DMS153 treated with DMSO at 0.1 percent for 48 hours (cell line): ENCODE data around the gene TAGLN3.

ENCODE experiments used
- DNase-seq: peaks from one replicate; lab custom pipeline; 2025; ENCODE audit not compliant: unreplicated experiment; lab: John Stamatoyannopoulos, UW

Gene TAGLN3

DNA sequence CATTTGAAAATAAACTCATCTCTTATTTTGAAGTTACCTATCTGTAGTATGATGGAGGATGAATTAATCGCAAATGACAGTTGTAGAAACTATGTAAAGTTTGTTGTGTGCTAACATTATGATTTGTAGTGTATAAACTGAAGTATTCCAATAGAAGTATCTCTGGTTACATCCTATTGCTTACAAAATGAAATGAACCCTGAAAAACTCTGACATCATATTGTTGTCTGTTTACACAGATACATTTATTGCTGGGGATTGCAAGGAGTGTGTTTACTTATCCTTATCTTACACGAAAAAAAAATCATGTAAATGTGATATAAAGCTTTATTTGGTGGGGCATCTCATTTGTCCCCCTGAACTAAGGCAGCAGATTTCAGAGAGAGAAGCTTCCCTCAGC, 22.5 kb upstream of the TAGLN3 start:
- no peak for DNase-seq

DNA sequence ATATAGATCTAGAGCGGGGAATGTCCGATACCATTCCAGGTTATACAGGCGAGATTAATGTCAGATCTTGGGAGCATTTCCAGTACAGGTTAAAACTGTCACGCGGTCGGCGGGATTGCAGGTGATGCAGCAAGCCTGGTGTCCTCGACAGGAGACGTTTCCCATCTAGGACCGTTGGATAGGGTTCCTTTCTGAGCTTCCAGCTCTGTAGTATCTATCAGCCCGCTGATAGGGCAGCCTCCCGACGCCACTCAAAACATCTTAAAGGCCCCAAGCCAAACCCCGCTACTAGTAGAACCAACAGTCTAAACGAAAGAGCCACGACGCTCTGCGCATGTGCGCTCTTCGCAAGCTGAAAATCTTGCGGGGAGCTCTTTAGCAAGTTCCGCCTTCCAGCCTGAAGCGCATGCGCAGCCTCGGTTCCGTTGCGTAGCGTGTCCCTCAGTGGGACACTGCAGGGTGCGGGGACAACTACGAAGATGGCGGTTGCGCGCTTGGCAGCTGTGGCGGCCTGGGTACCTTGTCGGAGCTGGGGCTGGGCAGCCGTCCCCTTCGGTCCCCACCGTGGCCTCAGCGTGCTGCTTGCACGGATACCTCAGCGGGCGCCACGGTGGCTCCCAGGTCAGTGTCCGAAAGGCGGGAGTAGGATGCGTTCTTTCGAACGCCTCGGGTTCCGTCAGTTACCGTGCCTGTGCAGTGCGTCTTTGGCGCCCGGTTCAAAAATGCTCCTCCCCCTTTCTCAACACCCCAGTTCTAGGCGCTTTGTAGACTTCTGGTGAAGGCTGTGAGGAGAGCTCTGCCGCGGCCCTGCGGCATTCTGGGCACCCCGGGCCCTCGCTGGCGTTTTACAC, 19.9 kb upstream of the TAGLN3 start, which contains the start of gene ABHD10:
Gene ABHD10 (plus strand): TSS at position 444 of the 851 bp plus-strand sequence. CDS start 36 bp downstream, at position 480.
- DNase-seq, result peak; percentile 97

- DNase-seq, result no peak
Observed at GRCh38 chr3:111979434-111980038, 19.2 kb upstream of the TAGLN3 start.

GRCh38 chr3:111980716-111981456, 17.8 kb upstream of the TAGLN3 start:
- no peak for DNase-seq

- DNase-seq, result no peak
Observed at GRCh38 chr3:111981457-111981763, 17.3 kb upstream of the TAGLN3 start.

- no peak for DNase-seq
Observed at GRCh38 chr3:111984636-111985298, 14.0 kb upstream of the TAGLN3 start.

GRCh38 chr3:111986800-111987199, 11.9 kb upstream of the TAGLN3 start:
- DNase-seq, result no peak

DNA sequence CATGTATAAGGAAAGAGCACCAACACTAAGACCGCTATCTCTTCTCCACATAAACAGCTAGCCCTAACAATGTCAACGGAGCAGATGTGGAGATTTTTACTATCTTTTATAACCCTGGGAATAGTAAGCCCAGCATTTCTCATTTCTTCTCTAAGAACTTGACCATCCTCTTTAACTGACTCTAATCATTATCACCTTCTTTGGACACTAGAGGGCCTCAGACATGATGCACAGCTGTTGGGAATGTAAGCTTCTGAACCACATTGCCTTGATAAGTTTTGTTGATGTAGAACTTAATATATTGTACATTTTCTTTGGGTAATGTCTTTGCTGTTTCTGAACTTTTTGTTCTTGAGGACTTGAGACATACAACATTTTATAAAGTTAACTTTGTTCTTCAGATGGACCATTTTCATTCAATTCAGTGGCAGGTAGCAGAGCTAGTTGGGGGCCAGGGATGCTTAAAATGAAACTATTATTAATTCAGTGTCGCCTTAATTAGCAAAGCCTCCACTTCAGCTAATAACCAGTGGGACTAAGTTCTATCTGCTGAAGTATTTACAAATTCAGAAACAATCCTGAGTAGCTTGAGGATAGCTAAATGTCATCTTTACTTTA, 9.6 kb upstream of the TAGLN3 start:
- peak; percentile 83 for DNase-seq

DNA sequence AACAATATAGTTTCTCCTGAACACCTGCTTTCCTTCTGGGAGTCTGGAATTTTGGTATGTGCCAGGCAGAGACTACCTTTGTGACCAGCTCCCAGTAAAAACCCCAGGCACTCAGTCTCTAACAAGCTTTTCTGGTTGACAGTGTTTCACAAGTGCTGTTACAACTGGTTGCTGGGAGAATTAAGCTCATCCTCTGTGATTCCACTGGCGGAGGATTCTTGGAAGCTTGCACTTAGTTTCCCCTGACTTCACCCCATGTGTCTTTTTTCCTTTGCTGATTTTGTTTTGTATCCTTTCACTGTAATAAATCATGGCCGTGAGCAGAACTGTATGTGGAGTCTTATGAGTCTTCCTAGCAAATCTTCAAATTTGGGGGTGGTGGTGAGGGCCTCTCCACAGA, 5.7 kb upstream of the TAGLN3 start:
- no peak for DNase-seq

DNA sequence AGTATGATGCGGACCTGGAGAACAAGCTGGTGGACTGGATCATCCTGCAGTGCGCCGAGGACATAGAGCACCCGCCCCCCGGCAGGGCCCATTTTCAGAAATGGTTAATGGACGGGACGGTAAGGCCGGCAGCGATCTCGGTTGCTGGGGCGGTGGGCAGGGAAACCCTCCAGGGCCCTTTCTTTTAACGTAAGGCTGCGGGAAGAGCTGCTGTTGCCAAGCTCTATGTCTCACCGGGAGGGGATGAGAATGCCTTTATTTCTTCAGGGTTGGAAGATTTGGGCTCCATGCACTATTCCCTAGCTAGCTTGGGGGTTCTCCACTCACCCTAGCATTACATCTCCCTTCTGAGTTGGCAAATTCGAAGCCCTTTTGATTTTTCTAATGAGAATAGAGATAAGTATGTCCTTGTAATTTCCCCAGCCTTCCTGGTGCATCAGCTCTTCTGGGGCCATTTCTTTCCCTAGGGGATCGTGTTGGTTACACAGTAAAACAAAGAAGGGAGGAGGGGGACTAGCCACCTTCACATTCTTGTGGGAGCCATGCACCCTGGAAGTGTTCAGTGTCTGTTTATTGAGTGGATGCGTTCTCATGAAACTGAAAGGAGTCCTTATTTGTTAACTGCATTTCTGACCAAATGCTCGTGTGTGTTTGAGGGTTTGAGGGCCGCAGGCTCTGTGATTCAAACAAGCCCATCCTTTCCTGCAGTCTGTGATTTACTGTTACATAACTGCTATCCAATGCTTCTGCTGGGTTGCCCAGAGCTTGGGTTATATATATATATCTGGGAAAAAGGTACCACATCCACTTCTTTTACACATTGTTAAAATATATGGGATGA, 982 bp downstream of the TAGLN3 start:
- peak; percentile 26 for DNase-seq

- DNase-seq, result no peak
Observed at GRCh38 chr3:112000367-112000771, 1.6 kb downstream of the TAGLN3 start.

DNA sequence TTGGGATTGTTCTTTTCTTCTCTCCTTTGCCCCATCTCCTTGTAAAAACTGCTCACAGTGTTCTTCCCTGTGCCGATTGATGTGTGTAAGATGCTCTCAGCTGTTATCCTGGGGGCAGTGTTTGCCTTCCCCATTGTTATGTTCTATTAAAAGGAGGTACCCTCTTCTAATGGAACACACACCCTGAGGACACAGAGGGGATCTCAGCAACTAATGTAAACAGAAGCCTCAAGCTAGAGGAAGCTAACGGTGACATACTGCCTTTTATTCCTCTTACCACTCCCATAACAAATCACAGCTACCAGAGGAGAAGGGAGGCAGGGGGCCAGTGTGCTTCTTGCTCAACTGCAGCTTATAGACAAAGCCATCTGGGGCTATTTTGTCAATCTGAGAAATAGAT, 2.2 kb downstream of the TAGLN3 start:
- DNase-seq, result no peak

DNA sequence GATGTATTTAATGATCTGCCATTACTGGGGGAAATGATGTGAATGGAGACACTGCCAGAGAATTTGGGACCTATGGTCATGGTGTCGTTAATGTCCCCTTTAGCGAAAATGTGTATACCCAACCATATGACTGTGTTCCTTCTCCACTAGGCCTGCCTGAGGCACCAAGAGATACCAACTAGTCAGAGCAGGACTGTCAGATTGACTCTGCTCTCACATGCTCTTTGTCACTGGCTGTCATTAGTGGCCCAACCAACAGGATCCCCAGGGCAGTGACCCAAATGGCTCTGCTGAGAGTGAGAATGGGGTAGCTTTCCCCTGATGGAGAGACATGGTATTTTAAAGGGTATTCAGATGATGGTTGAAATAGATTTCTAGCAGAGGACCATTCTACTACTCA, 2.8 kb downstream of the TAGLN3 start:
- no peak for DNase-seq

DNA sequence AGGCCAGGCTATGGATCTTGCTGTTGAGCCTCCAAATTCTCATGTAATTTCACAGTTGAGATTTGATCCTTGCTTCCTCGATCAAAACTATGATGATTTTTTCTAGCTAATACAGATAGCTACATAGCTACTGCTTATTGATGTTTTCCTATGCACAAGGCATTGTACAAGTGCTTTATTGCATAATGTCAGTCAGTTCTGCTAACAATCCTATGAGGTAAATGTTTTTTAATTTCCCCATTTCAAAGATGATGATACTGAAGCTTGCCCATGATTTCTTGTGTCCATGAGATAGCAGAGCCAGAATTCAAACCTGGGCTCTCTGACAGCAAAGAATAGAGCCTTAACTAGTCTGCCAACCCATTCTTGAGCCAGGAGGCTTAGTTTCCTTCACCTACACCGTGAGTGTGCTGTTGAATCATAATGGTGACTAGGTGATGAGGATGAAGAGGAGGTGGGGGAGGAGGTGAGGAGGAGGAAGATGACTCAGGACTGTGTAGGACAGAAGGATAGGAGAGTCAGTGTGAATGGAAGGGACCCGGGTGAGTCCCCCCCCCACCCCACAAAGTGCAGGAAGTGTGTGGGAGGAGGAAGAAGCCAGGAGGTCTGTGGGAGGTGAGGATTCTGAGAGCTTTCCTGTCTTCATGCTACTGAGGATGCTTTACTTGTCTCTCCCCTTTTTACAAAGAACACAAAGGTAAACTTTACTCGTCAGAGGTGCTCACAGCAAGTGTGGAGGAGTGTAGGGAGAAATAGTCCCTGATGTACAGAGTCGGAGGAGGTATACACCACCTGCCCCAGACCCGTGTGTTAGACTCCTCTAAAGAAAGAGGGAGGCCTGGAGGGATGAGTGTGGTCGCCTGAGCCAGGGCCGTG, 3.6 kb downstream of the TAGLN3 start:
- no peak for DNase-seq

DNA sequence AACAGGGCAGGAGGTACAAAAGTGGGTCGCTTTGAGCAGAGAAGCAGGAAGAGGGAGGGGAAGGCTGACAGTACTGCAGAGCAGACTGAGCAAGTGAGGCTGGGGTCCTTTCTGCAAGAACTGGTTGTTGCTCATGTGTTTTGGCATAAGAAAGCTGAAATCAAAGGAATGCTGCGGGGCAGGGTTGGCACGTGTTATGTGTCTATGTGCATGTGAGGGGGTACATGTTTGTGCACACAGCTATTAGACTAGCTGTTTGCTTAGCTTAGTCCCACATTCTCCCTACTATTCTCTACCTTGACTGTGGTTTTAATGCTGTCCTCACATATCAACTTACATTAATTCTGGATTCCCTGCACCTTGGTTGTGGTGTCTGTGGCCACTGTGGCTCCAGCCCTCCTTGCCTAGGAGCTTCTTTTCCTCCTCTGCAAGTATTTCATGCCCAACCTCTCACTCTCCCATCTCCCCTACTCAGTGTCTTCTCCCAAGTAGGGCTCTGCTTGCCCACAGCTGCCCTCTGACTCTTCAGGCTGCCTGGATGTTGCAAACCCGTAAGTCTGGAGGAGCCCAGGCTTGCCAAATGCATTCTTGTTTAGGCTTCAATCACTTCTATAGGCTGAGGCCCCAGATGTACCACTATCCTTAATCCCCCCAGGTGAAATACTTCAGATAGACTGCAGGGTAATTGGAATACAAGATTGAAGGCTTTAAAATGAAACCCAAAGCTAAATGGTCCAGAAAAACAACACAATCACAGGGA, 4.8 kb downstream of the TAGLN3 start:
- DNase-seq, result no peak

GRCh38 chr3:112004187-112004586, 5.5 kb downstream of the TAGLN3 start:
- DNase-seq, result no peak

- DNase-seq, result no peak
Observed at GRCh38 chr3:112004669-112005068, 5.9 kb downstream of the TAGLN3 start.

- DNase-seq, result no peak
Observed at GRCh38 chr3:112005091-112005672, 6.5 kb downstream of the TAGLN3 start.
